K562 (cell line): ENCODE data around the gene TCEA3.

Experiments used
- BMI1 ChIP-seq: fragments of 150-350 bp; IDR thresholded peaks from 2 replicates; pipeline ENCODE4 v1.6.1; 2014; ENCODE audit warnings: low read length
- CREM ChIP-seq: IDR thresholded peaks from 2 replicates; pipeline ENCODE4 v1.6.1; 2014; ENCODE audit warnings: antibody characterized with exemption, low read depth
- EZH2 ChIP-seq: IDR thresholded peaks from 2 replicates; pipeline ENCODE4 v1.6.1; 2012; ENCODE audit warnings: low read depth, mild to moderate bottlenecking, inconsistent platforms, low read length, borderline replicate concordance
- HDAC6 ChIP-seq: IDR thresholded peaks from 2 replicates; pipeline ENCODE4 v1.6.1; 2012; ENCODE audit warnings: low read depth, mild to moderate bottlenecking, control low read depth, inconsistent platforms, low read length, moderate library complexity
- MXI1 ChIP-seq: IDR thresholded peaks from 2 replicates; pipeline ENCODE4 v1.6.1; 2011; ENCODE audit warnings: low read depth, mild to moderate bottlenecking, improper control_type of control experiment, low read length
- NFE2L1 ChIP-seq: fragments of 450-650 bp; IDR thresholded peaks from 2 replicates; pipeline ENCODE4 v1.6.1; 2016; ENCODE audit warnings: missing genetic modification characterization, low read depth, mild to moderate bottlenecking, missing compliant biosample characterization, moderate library complexity, borderline replicate concordance
- POLR2A ChIP-seq: fragments of 450-650 bp; conservative IDR thresholded peaks from 2 replicates; pipeline ENCODE4 v1.6.1; 2016
- SOX6 ChIP-seq: fragments of 450-650 bp; IDR thresholded peaks from 2 replicates; pipeline ENCODE4 v1.6.1; 2014; ENCODE audit warnings: mild to moderate bottlenecking
- YY1 ChIP-seq, 3 experiments: IDR thresholded peaks; 2 replicates each; pipeline ENCODE4 v1.6.1; 2011; ENCODE audit warnings: low read length in 2 of 3, mild to moderate bottlenecking in 2 of 3, moderate library complexity in 2 of 3, borderline replicate concordance in 1 of 3, control low read depth in 1 of 3, low read depth in 1 of 3; ENCODE audit not compliant: insufficient read depth in 3 of 3, insufficient replicate concordance in 2 of 3, control insufficient read depth in 1 of 3, insufficient read length in 1 of 3; ENCODE audit errors: extremely low read depth in 1 of 3
- ZBTB40 ChIP-seq, 2 experiments: fragments of 450-650 bp in 1 of 2; sonication (generic) in 1 of 2; formaldehyde crosslinking in 1 of 2; IDR thresholded peaks; 2 replicates each; pipeline versions ENCODE4 v1.7.1 to v1.9.0; 2016 to 2022; ENCODE audit warnings: inconsistent platforms in 1 of 2, mild to moderate bottlenecking in 1 of 2, missing genetic modification reagents in 1 of 2
- ZC3H11A ChIP-seq: IDR thresholded peaks from 2 replicates; pipeline ENCODE4 v1.6.1; 2012; ENCODE audit warnings: low read depth, low read length, improper control_type of control experiment
- ZSCAN29 ChIP-seq: fragments of 450-650 bp; IDR thresholded peaks from 2 replicates; pipeline ENCODE4 v1.6.1; 2017
- TF ChIP-seq, protein P1 (sequence below), 3 experiments: IDR thresholded peaks in 2 of 3; conservative IDR thresholded peaks in 1 of 3; 2 replicates each; pipeline ENCODE4 v1.5.1; 2011 to 2012; ENCODE audit warnings: low read length in 3 of 3, mild to moderate bottlenecking in 3 of 3, control low read depth in 2 of 3, improper control_type of control experiment in 1 of 3, inconsistent platforms in 1 of 3, low read depth in 1 of 3, mixed read lengths in 1 of 3, moderate library complexity in 1 of 3; ENCODE audit not compliant: insufficient read depth in 2 of 3
- TF ChIP-seq, protein P2 (sequence below): sonication (generic); formaldehyde crosslinking; IDR thresholded peaks from 2 replicates; pipeline ENCODE4 v1.8.0; 2023; ENCODE audit warnings: mild to moderate bottlenecking, missing genetic modification reagents

DNA sequence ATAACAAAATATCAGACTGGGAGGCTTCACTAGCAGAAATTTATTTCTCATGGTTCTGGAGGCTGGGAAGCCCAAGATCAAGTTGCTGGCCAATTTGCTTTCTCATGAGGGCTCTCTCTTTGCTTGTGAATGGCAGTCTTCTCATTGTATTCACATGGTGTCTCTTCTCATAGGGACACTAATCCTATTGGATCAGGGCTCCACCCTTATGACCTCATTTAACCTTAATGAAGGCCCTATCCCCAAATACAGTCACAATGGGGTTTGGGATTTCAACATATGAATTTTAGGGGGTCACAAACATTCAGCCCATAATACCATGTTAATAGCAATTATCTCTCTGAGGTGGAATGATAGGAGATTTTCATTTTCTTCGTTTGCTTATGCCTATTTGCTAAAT is 25.3 kb downstream of the TCEA3 start:
- TF ChIP-seq, protein P1, sequence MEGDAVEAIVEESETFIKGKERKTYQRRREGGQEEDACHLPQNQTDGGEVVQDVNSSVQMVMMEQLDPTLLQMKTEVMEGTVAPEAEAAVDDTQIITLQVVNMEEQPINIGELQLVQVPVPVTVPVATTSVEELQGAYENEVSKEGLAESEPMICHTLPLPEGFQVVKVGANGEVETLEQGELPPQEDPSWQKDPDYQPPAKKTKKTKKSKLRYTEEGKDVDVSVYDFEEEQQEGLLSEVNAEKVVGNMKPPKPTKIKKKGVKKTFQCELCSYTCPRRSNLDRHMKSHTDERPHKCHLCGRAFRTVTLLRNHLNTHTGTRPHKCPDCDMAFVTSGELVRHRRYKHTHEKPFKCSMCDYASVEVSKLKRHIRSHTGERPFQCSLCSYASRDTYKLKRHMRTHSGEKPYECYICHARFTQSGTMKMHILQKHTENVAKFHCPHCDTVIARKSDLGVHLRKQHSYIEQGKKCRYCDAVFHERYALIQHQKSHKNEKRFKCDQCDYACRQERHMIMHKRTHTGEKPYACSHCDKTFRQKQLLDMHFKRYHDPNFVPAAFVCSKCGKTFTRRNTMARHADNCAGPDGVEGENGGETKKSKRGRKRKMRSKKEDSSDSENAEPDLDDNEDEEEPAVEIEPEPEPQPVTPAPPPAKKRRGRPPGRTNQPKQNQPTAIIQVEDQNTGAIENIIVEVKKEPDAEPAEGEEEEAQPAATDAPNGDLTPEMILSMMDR (IDR thresholded peaks at IDR 0.05 in 2 of 3, conservative IDR thresholded peaks at IDR 0.05 in 1 of 3; ENCODE audit: insufficient read depth in 2 of 3, low read depth in 1 of 3, low read length in 3 of 3), result no peak
- TF ChIP-seq NFE2L1 (tag), result no peak
- no peak for TF ChIP-seq YY1 (IDR thresholded peaks at IDR 0.05; ENCODE audit: borderline replicate concordance in 1 of 3, control insufficient read depth in 1 of 3, extremely low read depth in 1 of 3, insufficient read depth in 3 of 3, insufficient read length in 1 of 3, insufficient replicate concordance in 2 of 3, low read depth in 1 of 3, low read length in 2 of 3)
- no peak for TF ChIP-seq HDAC6
- TF ChIP-seq BMI1, result no peak
- TF ChIP-seq, protein P2, sequence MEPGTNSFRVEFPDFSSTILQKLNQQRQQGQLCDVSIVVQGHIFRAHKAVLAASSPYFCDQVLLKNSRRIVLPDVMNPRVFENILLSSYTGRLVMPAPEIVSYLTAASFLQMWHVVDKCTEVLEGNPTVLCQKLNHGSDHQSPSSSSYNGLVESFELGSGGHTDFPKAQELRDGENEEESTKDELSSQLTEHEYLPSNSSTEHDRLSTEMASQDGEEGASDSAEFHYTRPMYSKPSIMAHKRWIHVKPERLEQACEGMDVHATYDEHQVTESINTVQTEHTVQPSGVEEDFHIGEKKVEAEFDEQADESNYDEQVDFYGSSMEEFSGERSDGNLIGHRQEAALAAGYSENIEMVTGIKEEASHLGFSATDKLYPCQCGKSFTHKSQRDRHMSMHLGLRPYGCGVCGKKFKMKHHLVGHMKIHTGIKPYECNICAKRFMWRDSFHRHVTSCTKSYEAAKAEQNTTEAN, result no peak
- no peak for TF ChIP-seq EZH2
- no peak for TF ChIP-seq SOX6
- TF ChIP-seq ZBTB40 (IDR thresholded peaks at IDR 0.05), result no peak
- no peak for TF ChIP-seq ZBTB40 (CRISPR knock-in tag; IDR thresholded peaks at IDR 0.05)
- TF ChIP-seq ZSCAN29, result no peak
- TF ChIP-seq CREM, result no peak
- TF ChIP-seq MXI1, result no peak
- no peak for TF ChIP-seq ZC3H11A
- TF ChIP-seq POLR2A, result no peak
